ENCODE data around the gene PPP1R14C. TPM values are rescaled to one million over a fixed set of nuclear protein-coding genes. Genes with fewer than 3 reads are reported as not detected.
A peak's percentile ranks its signal among the peaks of the same experiment; 100 is the strongest.

Gene PPP1R14C
- total RNA-seq, 1 experiment from 2014 or later: not detected

DNA sequence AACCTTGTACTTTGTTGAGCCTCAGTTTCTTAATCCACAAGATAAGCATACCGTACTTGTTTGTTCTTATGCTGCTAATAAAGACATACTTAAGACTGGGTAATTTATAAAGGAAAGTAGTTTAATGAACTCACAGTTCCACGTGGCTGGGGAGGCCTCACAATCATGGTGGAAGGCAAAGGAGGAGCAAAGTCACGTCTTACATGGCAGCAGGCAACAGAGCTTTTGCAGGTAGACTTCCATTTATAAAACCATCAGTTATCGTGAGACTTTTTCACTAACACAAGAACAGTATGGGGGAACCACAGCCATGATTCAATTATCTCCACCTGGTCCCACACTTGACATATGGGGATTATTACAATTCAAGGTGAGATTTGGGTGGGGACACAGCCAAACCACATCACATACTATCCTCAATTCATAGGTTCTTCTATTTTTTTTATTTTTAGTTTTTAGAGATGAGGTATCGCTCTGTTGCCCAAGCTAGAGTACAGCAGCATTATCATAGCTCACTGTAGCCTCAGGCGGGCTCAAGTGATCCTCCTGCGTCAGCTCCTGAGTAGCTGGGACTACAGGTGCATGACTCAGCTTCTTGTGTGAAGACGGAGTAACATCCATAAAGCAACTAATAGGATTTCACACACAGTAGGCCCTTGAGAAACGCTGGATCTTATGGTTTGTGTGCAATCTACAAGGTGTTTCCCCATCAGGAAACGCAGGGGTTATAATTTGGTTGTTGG, 149.3 kb downstream of the PPP1R14C start:
- Histone ChIP-seq H3K4me1 (no peaks in the 10 kb centered on the region; the same call in 1 of the 2 replicates), H3K27ac (no peak overlapping the region), H3K4me3 (no peak overlapping the region), H3K27me3 (no peaks in the 10 kb centered on the region), H3K36me3 (no peaks in the 10 kb centered on the region), H3K9me3 (replicated peaks) (peaks cover 10% of the 10 kb centered on the region)
- no peak for DNase-seq

DNA sequence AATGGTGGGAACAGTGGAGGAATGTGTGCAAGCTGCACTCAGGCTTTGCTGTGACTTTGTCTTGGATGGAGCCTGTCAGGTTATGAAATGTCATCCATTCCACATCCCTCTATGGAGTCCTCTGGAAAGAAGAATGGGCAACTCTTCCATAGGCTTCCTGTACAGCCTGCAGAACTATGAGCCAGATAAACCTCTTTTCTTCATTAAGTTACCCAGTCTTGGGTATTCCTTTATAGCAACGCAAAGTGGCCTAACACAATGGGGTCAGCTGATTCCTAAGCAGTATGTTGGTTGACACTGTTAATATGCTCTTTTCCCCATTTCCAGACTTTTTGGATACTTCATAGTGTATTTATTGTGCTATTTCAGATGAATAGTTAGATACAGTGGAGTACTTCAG, 150.2 kb downstream of the PPP1R14C start:
- no peak overlapping the region for H3K4me3 ChIP-seq
- no peak for DNase-seq
- no peaks in the 10 kb centered on the region for H3K27me3 ChIP-seq
- H3K4me1 ChIP-seq: no peaks in the 10 kb centered on the region; the same call in 1 of the 2 replicates
- H3K36me3 ChIP-seq: no peaks in the 10 kb centered on the region
- H3K9me3 ChIP-seq (replicated peaks): peaks cover 18% of the 10 kb centered on the region
- H3K27ac ChIP-seq: no peak overlapping the region

- no peak overlapping the region for H3K27ac ChIP-seq
- H3K36me3 ChIP-seq: no peaks in the 10 kb centered on the region
- no peaks in the 10 kb centered on the region; the same call in 1 of the 2 replicates for H3K4me1 ChIP-seq
- no peaks in the 10 kb centered on the region for H3K27me3 ChIP-seq
- no peak overlapping the region for H3K4me3 ChIP-seq
- DNase-seq: peak in 1 of 2 experiments; percentile 34
- H3K9me3 ChIP-seq (replicated peaks): peaks cover 18% of the 10 kb centered on the region
Observed at GRCh38 chr6:150293423-150294173, 150.8 kb downstream of the PPP1R14C start.

- Histone ChIP-seq H3K9me3 (replicated peaks) (peaks cover 17% of the 10 kb centered on the region), H3K27ac (no peak overlapping the region)
- DNase-seq: no peak
Observed at GRCh38 chr6:150296890-150297289, 154.0 kb downstream of the PPP1R14C start.

GRCh38 chr6:150297327-150298029, 154.6 kb downstream of the PPP1R14C start:
- no peaks in the 10 kb centered on the region for H3K36me3 ChIP-seq
- H3K27me3 ChIP-seq: no peaks in the 10 kb centered on the region
- H3K4me1 ChIP-seq: peaks cover 26% of the 10 kb centered on the region
- no peak overlapping the region for H3K4me3 ChIP-seq
- peaks cover 11% of the 10 kb centered on the region for H3K9me3 ChIP-seq (replicated peaks)
- peak in 1 of 2 experiments; percentile 24 for DNase-seq
- no peak overlapping the region for H3K27ac ChIP-seq

More at GRCh38 chr6:150296890-150297289, 154.0 kb downstream of the PPP1R14C start:
- Histone ChIP-seq H3K4me3 (no peak overlapping the region), H3K27me3 (no peaks in the 10 kb centered on the region), H3K4me1 (peaks cover 20% of the 10 kb centered on the region), H3K36me3 (no peaks in the 10 kb centered on the region)

- no peak overlapping the region for H3K4me3 ChIP-seq
- no peaks in the 10 kb centered on the region for H3K36me3 ChIP-seq
- no peaks in the 10 kb centered on the region for H3K27me3 ChIP-seq
- peaks cover 32% of the 10 kb centered on the region for H3K4me1 ChIP-seq
- H3K27ac ChIP-seq: no peak overlapping the region
- H3K9me3 ChIP-seq (replicated peaks): peaks cover 11% of the 10 kb centered on the region
- DNase-seq: no peak
Observed at GRCh38 chr6:150298030-150298380, 155.2 kb downstream of the PPP1R14C start.

DNA sequence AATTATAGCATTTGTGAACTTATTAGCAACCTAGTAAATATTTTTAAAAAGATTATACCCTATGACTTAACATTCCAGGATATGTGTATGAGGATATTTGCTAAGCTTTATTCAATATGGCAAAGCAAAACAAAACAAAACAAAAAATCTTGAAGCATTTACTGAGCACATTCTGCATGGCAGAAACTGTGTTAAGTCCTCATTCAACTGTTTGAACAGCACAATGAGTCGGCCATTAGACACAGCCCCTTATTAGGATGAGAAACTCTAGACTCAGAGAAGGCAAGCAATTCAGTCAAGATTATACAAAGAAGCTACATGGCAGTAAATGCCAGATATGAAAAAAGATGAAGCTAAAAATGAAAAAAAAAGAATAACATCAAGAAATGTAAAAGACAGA, 155.8 kb downstream of the PPP1R14C start:
- no peak overlapping the region for H3K27ac ChIP-seq
- H3K36me3 ChIP-seq: no peaks in the 10 kb centered on the region
- H3K4me3 ChIP-seq: no peak overlapping the region
- H3K9me3 ChIP-seq (replicated peaks): peaks cover 11% of the 10 kb centered on the region
- peaks cover 34% of the 10 kb centered on the region for H3K4me1 ChIP-seq
- DNase-seq: no peak
- no peaks in the 10 kb centered on the region for H3K27me3 ChIP-seq

Other genes starting within 250 kb of the PPP1R14C start
- gene RAET1E, start 244.9 kb upstream of the PPP1R14C start, total RNA-seq (2014; rRNA removed; shearing (Covaris generic)): not detected in 2 replicates
- gene RAET1G, start 219.9 kb upstream of the PPP1R14C start, total RNA-seq (2014; rRNA removed; shearing (Covaris generic)): not detected in 2 replicates
- gene ULBP2, start 201.0 kb upstream of the PPP1R14C start, total RNA-seq (2014; rRNA removed; shearing (Covaris generic)): 2.7 and 2.9 TPM in 2 replicates
- gene ULBP1, start 179.1 kb upstream of the PPP1R14C start, total RNA-seq (2014; rRNA removed; shearing (Covaris generic)): 0.99 and 1.7 TPM in 2 replicates
- gene RAET1L, start 117.5 kb upstream of the PPP1R14C start, total RNA-seq (2014; rRNA removed; shearing (Covaris generic)): not detected in 2 replicates
- gene ULBP3, start 73.9 kb upstream of the PPP1R14C start, total RNA-seq (2014; rRNA removed; shearing (Covaris generic)): 9.8 and 10.3 TPM in 2 replicates
- gene IYD, start 226.0 kb downstream of the PPP1R14C start, total RNA-seq (2014; rRNA removed; shearing (Covaris generic)): not detected in 2 replicates

Measured in SJCRH30 (cell line).